NCI-H510A (cell line): ENCODE data around the gene BET1L.
"Not testable (repeated sequence)": the region's sequence is repeated elsewhere in the genome, so short reads cannot be mapped to it uniquely, and the experiment has no call there.

Source experiments
- DNase-seq: peaks from one replicate; lab custom pipeline; 2025; lab: John Stamatoyannopoulos, UW

BET1L gene, protein sequence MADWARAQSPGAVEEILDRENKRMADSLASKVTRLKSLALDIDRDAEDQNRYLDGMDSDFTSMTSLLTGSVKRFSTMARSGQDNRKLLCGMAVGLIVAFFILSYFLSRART

DNA sequence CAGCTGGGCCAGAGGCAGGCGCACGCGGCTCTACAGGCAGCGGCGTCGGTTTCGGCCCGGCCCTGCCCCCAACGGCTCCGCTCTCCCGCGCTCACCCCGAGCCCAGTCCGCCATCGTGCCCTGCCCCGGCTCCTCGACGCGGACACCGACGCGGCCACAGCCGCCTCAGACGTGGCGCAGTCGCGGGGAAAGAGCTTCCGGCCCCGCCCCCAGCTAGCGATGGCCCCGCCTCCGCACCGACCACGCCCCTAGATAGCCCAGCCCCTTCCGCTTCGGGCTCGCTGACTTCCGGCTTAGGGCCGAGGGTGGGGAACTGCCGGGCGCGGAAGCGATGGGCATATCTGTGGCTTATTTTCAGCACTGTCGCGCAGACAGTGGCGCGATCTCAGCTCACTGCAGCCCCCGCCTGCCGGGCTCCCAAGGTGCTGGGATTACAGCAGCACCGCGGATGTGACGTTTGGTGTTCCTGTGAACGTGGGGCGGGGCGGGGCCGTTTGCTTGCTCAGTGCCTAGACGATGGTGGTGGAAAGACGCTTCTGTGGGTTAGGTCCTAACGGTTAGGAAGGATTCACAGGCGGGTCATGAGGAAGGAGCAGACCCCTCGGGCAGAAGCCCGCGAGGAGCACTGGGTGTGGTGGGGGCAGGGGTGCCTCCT lies at the start of gene BET1L, which contains the start of gene RIC8A:
Gene BET1L, minus strand, starts transcription at position 192 of the 655 bp plus-strand sequence. Its CDS starts 78 bp downstream, at position 114.
Gene RIC8A, plus strand, starts transcription at position 501 of the 655 bp plus-strand sequence. CDS start 1,147 bp downstream, outside the sequence.
- peak; percentile 58 for DNase-seq

DNA sequence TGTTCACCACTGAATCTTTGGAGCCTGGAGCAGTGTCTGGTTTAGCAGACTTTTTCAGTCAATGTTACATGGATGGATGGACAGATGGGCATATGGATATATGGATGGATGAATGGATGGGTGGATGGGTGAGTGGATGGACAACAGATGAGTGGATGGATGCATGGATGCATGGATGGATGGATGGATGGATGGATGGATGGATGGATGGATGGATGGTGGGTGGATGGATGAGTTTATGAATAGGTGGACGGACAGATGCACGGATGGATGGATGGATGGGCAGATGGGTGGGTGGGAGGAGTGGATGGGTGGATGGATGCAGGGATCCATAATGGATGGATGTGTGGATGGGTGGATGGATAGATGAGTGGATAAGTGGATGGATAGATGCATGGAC lies 48.6 kb upstream of the BET1L start:
- no peak for DNase-seq

DNA sequence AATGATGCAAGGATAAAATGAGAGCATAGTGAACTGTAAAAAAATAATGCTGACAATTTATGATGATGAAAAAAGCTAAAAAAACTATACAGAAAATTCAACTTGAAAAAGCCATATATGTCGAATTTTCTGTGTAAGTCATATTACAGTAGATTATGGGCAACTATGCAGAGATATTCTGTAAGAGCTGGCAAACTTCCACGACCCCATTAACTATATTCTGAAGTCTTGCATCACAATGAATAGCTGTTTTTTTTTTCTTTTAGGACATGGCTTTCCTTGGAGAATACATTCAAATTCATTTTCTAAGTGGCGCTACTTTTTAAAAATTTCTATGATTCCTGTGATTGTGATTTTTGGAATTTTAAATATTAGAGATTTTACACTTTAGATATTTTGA lies 48.0 kb upstream of the BET1L start:
- no peak for DNase-seq

DNA sequence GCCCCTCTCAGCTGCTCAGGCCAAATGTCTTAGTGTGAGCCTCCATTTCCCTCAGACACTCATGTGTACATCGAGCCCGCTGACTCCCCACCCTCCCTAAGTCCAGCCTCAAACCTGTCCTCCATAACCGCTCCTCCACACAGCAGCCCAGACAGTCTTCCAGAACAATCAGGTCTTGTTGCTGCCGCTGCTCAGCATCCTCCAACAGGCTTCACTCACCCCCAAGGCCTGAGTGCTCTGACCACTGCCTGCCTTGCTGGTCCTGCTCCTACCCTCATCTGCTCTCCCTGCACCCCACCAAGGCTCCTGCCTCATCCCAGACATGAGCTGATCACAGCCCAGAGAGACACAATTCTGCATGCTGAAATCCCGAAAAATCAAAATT lies 46.7 kb upstream of the BET1L start:
- DNase-seq = no peak

DNA sequence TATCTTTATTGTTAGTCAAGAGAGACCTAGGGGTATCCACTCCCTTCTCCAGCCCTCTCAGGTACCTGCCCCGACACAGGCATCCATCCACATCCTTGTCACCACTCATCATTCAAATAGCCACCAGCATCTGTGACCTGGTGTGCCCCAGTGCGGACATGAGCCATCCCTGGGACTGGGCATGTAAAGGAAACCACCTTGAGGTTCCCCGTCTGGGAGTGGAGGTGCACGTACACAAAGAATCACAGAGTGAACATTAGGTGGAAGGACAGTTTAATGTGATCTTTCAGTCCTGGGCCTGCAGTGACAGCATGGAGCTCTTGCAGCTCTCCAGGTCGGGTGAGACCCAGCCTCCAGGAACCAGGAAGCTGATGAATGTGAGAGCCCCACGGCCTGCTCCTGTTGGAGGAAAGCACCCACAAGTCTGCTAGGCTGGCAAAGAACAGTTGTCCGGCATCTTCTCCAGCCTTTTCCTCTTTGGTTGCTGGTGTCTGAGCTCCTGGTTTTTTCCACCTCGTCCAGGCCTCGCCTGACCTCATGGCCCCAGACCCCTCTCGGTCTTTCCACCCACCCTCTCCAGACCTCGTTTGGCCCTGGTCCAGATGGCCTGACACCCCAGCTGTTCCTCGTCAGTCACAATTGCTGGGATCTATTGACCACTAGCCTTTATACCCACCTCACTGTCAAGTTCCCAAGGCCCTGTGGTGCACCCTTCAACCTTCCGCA lies 46.1 kb upstream of the BET1L start:
- no peak for DNase-seq

DNA sequence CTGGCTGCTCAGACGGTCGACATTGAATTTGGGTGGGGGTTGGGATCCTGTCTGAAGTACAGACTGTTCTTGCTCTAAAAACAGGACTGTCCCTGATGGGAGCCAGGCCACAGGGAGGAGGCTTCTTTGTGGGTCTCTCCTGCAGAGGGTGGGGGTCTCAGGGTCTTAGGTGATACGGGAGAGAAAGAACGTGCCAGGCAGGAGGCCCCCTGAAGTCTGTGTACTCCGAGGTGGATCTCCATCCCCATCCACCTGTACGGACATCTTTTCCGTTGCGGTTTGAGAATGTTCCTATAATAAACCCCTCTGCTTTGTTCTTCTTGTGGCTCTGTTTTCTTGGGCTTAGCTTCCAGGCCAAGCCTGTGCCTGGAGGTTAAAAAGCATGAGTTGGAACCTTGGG lies 45.5 kb upstream of the BET1L start:
- DNase-seq = no peak

DNA sequence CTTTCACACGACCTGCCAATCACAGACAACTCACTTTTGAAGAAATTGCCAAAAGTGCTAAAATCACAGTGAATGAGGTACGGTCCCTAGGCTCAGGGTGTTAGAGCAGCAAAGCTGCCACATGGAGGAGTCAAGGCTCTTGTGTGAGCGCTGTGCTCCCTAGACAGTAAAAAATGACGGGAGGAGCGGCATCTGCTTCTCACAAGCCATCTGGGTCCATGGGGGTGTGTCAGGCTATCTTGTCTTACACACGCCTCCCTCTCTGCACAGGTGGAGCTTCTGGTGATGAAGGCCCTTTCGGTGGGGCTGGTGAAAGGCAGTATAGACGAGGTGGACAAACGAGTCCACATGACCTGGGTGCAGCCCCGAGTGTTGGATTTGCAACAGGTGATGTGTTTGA lies 44.4 kb upstream of the BET1L start:
- DNase-seq = no peak

DNA sequence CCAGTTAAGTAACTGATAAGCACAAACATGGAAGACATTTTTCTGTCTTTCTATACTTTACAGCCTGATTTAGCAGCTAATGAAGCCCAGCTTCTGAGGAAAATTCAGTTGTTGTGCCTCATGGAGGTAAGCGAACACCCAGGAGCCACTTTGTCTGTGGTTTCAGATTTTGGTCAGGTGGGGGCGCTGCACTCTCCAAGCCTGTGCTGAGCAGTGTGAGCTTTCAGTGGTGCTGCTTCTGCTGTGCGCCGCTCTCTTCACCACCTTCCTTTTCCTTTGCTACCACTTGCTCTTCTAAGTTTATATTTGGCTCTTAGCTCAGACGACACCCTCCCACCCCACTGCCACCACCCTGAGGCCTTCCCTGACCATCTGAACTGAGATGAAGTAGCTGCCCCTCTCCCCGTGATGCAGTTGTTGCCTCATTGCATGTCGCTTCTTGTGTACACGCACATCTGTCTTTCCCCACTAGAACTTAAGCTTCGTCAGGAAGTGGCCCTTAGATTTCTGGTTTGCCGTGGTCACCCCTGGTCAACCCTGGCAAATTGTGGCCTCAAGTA lies 43.6 kb upstream of the BET1L start:
- DNase-seq = no peak

DNA sequence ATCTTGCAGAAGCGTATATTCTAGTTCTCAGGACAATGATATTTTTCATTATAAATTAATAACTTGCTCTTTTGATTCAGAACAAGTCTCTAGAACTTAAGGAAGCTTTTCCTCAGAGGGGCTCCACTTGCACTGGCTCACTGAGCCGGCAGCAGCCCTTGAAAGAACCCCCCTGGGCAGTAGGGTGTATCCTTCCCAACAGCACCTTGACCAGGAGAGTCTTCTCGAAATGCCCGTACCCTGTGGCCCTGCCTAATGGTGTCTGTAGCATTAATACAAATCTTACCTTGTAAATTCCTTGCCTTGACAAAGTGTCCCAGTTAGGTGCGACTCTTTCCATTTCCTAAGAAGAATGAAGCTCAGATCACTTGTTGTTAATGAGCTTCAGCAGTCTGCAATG lies 43.1 kb upstream of the BET1L start:
- no peak for DNase-seq

DNA sequence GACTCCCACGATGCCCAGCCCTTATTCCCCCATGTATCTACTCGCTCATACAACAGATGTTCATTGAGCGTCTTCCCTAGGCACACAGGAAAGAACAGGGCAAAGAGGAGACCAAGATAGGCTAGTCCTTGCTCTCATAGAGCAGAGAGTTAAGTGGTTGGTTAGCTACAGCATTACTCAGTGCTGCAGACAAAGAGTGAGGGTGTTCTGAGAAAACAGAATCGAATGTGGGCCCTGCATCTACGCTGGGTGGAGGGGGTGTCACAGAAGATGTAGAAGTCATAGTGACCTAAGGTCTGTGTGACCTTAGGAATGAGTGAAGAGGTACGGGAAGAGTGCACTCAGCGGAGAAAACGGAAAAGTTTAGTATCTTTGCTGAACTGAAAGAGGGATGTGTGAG lies 41.9 kb upstream of the BET1L start:
- DNase-seq = no peak

DNA sequence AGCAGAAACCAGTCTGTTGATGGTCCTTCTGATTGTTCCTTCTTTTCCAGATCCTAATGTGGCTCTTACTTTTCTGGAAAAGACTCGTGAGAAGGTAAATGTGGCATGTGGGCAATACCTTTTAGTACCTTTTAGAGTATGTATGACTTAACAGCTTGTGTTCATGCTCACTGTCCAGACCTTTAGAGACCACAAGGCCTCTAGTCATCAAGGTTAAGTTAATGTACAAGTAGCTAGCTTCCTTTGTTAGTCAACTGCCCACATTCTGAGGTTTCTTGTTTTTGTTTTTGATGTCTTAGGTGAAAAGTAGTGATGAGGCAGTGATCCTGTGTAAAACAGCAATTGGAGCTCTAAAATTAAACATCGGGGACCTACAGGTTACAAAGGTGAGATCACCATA lies 37.2 kb upstream of the BET1L start:
- DNase-seq = no peak

DNA sequence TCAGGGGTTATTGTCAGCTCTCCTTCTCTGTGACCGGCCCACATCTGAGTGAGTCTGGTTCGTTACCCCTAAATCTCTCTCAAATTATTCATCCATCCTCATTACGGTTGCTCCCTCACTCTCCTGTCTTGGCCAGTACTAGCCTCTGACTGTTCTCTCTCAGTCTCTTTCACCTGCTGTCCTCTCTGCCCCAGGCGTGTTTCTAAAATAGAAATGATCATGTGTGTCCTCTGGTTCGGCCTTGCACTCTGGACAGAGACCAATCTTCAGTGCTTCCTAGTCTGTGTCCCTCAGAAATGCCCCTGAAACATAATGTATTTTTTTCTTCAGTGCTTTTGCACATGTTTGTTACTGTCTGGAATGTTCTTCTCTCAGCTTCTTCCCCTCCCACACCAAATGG lies 34.4 kb upstream of the BET1L start:
- DNase-seq = no peak

DNA sequence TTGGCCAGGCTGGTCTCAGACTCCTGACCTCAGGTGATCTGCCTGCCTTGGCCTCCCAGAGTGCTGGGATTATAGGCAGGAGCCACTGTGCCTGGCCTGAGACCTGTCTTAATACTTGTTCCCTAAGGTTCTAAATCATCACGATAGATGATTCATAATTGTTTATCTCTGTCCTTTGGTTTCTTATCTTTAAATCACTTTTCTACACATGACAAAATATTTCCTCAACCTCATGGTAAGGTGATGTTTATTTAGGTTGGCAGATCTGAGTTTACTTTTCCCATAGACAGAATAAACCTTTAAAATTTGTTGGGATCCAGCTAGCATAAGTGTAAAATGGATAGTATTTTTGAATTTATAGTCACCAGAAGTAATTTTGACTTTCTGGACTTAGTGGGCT lies 33.1 kb upstream of the BET1L start:
- DNase-seq = no peak

DNA sequence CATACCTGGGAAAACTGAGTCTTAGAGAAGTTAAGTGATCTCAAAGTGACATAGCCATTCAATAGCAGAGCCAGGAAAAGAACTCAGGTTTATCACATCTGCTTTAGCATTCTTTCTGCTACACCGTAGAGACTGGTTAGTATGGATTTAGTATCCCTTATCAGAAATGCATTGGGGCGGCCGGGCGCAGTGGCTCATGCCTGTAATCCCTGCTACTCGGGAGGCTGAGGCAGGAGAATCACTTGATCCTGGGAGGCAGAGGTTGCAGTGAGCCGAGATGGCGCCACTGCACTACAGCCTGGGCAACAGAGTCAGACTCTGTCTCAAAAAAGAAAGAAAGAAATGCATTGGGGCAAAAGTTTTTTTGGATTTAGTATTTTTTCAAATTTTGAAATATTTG lies 31.1 kb upstream of the BET1L start:
- not testable (repeated sequence) for DNase-seq

DNA sequence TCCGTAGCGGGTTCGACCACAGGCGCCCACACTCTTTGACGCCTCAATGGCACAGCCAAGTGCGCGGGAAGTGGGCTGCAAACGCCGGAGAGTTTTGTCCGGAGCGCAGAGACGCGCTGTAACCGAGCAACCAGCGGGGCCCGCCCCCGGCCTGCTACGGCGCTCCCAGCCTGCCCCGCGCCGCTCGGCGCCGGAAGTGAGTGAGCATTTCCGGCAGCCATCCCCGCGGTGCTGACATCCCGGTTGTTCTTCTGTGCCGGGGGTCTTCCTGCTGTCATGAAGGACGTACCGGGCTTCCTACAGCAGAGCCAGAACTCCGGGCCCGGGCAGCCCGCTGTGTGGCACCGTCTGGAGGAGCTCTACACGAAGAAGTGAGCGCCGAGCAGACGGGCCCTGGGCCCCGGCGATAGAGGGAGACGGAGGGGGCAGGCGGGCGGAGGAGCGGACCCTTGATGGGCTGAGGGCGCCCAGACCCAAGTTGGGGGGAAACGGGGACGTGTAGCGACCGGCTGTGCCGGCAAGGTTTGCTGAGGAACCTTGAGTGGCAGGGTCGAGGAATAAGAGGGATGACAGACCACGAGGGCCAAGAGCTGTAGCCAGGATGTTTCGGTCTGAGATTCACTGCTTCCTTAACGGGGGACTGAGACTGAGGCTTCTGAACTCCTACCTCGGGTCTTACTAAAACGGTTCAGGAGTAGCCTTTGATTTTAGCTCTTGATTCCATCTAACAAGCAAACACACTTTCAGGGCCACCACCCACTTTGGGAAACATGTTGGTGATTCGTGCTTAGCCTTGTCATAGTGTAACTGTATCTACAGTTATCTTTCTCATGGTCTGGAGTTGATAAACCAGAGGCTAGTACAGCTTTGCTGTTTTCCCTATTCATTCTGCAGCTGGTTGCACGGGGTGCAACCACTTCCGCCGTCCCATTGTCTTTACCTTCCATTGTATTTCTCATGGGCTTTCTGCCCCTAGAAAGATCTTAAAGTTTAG lies 29.9 kb upstream of the BET1L start, which contains the start of gene PSMD13:
Gene PSMD13, plus strand, starts transcription at position 203 of the 994 bp plus-strand sequence. Its CDS starts 74 bp downstream, at position 277.
- peak; percentile 25 for DNase-seq

DNA sequence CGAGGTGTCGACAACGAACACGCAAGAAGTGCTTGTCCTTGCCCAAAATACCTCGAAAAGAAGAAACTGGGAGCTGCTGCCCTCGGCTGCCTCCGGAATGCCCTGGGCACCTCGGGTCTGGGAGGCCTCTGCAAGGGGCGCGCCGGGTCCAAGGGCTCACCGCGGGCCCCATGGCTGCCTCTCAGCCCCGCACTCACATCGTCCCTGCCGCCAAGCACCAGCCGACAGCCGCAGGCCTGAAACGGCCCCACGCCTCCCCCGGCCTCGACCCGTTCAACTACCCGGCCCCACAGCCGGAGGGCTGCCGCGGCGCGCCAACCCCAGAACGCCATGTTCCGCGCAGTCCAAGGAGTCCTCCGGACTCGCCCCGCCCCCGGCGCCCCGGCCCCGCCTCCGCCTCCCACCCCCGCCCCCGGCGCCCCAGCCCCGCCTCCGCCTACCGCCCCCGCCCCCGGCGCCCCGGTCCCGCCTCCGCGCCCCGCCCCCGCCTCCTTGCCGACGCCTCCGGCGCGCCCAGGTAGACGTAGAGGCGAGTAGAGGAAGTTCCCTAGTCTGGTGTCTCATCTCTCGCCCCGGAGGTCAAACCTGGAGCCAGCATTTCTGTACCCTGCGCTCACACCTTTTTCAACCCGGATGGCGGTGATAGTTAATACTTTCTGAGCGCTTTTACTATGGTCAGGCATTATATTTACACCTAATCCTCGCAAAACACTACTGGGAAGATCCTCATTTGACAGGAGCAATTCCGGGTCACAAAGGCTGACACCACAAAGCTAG lies 29.0 kb upstream of the BET1L start, which contains the start of gene SIRT3:
Gene SIRT3, minus strand, starts transcription at position 346 of the 777 bp plus-strand sequence. Its CDS starts 14 bp downstream, at position 332.
- peak; percentile 19 for DNase-seq

DNA sequence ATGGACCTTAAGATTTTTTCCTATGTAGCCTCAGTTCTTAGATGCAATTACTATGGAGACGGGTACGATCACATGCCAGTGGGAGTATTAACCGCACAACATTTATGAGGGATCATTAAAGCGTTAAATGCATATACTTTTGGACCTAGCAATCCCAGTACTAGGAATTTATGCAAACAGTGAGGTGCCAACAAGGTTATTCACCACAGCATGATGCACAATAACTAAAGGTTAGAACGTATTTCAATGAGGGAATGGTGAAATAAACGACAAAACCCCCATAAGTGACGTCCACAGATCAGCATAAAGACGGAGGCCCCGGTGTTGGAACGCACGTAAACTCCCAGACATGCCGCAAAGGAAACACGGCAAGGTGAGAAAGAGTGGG lies 28.4 kb upstream of the BET1L start:
- DNase-seq = no peak

DNA sequence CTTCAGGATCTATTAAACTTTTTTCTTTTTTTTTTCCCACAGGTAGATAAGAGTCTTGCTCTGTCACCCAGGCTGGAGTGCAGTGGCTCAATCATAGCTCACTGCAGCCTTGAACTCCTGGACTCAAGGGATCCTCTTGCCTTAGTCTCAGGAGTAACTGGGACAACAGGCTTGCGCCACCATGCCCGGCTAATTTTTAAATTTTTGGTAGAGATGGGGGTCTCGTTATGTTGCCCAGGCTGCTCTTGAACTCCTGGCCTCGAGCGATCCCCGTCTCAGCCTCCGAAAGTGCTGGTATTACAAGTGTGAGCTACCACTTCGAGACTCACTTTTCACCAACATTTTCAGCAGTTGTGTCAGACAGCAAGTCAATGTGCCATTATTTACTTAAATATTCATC lies 28.0 kb upstream of the BET1L start:
- no peak for DNase-seq

DNA sequence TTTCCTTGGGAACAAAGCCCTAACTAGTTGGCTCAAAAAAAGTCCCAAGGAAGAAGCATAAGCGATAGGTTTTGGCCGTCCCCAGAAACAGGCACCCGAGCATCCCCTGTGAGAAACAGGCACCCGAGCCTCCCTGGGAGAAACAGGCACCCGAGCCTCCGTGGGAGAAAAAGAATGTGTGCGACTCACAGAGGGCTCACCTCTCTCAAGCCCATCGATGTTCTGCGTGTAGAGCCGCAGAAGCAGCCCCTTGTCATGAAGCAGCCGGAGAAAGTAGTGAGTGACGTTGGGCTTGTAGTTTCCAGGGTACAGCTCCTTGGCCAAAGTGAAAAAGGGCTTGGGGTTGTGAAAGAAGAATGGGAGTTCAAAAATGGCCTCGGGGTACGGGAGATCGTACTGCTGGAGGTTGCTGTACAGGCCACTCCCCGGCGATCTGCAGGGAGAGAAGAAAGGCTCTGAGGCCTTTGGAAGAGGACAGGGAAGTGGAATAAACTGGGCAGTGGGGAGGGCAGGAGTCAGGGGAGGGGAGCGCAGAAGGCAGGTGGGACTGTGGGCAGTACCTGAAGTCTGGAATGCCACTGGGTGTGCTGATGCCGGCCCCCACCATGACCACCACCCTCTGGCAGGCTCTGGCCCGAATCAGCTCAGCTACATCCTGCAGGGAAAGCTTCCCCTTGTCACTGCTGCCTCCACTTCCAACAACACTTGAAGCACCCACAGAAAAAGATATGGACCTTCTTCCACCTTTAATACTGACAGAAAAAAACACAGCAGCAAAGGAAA lies 25.8 kb upstream of the BET1L start:
- DNase-seq = no peak

DNA sequence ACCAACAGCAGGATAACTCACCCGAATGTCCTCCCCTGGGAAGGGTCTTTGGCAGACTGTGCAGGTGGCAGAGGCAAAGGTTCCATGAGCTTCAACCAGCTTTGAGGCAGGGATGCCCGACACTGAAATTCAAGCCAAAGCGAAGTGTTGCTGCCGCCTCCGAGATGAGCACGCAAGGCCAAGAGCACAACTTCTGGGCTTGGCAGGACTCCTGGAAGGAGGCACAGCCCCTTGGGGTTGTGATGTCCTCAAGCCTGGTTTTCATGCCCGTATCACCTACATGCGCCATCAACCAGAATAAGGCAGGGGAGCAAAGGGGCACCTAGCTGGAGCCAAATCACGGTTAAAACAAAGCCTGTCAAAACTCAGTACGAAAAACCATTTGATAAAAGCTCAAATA lies 23.2 kb upstream of the BET1L start:
- no peak for DNase-seq
